ENCODE measurements around the gene PBRM1. TPM values are rescaled to one million over a fixed set of nuclear protein-coding genes. Genes with fewer than 3 reads are reported as not detected.

PBRM1 gene
- total RNA-seq, 6 experiments from 2014 or later, result 44.1 to 64.2 (median 56.0) TPM

DNA sequence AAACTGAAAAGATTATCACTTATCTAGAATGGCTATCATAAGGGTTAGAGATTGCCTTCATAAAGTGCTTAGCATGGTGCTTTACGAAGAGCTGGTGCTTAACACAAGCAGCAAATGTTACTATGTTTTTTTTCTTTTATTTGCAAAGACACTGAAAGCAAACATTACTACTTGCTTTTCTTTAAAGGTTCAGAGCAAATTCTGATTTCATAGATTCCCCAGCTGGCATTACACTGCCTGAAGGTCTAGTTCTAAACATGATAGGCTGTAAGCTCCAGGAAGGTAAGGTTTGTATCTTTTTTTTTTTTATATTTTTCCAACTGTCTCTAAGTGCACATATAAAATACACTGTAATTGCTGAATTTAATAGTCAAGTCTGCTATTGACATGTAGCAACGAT lies 77.4 kb downstream of the PBRM1 start:
- TF ChIP-seq, protein P1, sequence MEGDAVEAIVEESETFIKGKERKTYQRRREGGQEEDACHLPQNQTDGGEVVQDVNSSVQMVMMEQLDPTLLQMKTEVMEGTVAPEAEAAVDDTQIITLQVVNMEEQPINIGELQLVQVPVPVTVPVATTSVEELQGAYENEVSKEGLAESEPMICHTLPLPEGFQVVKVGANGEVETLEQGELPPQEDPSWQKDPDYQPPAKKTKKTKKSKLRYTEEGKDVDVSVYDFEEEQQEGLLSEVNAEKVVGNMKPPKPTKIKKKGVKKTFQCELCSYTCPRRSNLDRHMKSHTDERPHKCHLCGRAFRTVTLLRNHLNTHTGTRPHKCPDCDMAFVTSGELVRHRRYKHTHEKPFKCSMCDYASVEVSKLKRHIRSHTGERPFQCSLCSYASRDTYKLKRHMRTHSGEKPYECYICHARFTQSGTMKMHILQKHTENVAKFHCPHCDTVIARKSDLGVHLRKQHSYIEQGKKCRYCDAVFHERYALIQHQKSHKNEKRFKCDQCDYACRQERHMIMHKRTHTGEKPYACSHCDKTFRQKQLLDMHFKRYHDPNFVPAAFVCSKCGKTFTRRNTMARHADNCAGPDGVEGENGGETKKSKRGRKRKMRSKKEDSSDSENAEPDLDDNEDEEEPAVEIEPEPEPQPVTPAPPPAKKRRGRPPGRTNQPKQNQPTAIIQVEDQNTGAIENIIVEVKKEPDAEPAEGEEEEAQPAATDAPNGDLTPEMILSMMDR (IDR thresholded peaks at IDR 0.05), result no peak
- H3K9me3 Mint-ChIP-seq, result no peaks in the 10 kb centered on the region
- H3K27me3 Mint-ChIP-seq (ENCODE audit: insufficient read depth), result peaks cover 3% of the 10 kb centered on the region
- no peak overlapping the region for H3K27ac Mint-ChIP-seq
- DNase-seq, result no peak
- H3K4me3 Mint-ChIP-seq, result no peak overlapping the region
- H3K4me1 Mint-ChIP-seq (ENCODE audit: low read depth), result peaks cover 23% of the 10 kb centered on the region
- peaks cover 24% of the 10 kb centered on the region for H3K36me3 Mint-ChIP-seq (ENCODE audit: low read depth)

DNA sequence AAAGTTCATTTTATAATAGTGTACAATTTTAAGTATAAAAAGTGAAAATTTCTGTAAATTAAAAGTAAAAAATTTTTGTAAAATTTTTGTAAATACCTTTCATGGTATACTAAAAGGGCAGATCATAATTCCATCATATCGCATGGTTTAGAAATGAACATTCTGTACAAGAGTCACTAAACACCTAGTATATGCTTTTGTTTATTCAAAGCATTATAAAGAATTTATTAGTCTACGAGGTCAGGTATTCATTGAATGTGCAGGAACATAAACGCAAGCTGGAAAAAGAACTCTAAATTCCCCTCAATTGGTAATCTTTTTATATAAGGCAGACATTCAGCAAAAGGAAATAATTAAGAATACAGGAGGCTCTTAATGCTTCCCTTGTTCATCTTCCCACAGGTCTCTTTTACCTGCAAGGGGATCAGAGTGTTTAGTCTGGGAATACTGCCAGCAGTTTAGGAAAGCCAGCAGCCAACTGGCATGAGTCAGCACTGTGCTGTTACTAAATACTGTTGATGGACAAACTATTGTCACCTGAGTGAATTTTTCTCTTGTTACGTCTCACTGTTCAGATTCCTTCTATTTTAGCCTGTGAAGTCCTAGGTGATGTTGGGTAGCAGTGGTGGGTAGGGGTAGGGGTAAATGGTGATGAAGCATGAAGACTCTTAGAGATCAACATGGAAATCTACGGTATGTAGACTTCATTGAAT lies 79.2 kb downstream of the PBRM1 start:
- peak; percentile 17 for DNase-seq
- Mint-ChIP-seq H3K9me3 (peaks cover 6% of the 10 kb centered on the region; the same call in 1 of the 2 replicates), H3K36me3 (ENCODE audit: low read depth) (peaks cover 37% of the 10 kb centered on the region), H3K27ac (peak overlapping the region; percentile 4; the same call in 1 of the 2 replicates), H3K4me3 (no peak overlapping the region), H3K27me3 (ENCODE audit: insufficient read depth) (no peaks in the 10 kb centered on the region; the same call in none of the 2 replicates), H3K4me1 (ENCODE audit: low read depth) (peaks cover 23% of the 10 kb centered on the region)
- TF ChIP-seq, protein P1 (IDR thresholded peaks at IDR 0.05), result no peak

DNA sequence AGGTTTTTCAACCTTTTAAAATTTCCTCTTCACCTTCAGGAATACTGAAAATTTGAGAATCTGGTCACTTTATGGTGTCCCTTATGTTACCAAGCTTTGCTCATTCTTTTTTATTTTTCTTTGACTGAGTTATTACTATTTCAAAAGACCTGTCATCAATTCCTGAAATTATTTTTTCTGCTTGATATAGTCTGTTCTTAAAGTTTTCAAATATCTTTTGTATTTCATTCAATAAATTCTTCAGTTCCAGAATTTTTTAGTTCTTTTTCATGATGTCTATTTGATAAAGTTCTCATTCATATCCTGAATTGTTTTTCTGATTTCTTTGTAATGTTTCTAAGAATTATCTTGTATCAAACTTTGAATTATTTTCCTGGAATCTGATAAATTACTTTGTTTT lies 85.5 kb downstream of the PBRM1 start:
- H3K27ac Mint-ChIP-seq, result no peak overlapping the region
- TF ChIP-seq, protein P1 (IDR thresholded peaks at IDR 0.05), result no peak
- peaks cover 11% of the 10 kb centered on the region for H3K9me3 Mint-ChIP-seq
- peaks cover 57% of the 10 kb centered on the region for H3K36me3 Mint-ChIP-seq (ENCODE audit: low read depth)
- no peak overlapping the region for H3K4me3 Mint-ChIP-seq
- no peak for DNase-seq
- no peaks in the 10 kb centered on the region; the same call in none of the 2 replicates for H3K27me3 Mint-ChIP-seq (ENCODE audit: insufficient read depth)
- no peaks in the 10 kb centered on the region for H3K4me1 Mint-ChIP-seq (ENCODE audit: low read depth)

DNA sequence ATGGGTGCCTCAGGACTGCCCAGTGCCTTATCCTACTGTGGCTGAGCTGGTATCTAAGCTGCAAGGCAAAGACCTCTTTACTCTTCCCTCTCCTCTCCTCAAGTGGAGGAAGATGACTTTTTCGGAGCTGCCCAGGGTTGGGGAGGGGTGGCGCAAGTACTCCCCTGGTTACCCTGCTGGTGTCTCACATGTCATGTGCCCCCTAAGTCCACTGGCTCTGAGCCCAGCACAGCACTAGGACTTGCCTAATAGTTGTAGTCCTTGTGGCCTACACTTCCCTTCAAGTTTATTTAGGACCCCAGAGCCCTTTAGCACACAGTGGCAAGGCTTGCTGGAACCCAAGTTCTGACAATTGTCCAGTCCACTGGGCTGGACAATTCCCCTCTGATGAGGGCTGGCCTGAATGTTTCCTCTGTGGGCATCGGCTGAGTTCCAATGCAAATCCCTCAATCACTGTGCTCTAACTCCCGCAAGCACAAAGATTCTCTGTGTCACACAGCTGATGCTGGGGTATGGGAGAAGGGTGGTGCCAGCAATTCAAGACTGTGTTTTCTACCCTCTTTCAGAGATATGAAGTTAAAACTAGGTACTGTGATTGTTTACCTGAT lies 89.0 kb downstream of the PBRM1 start:
- H3K9me3 Mint-ChIP-seq, result peaks cover 5% of the 10 kb centered on the region
- DNase-seq, result no peak
- H3K4me3 Mint-ChIP-seq, result no peak overlapping the region
- no peaks in the 10 kb centered on the region; the same call in 1 of the 2 replicates for H3K27me3 Mint-ChIP-seq (ENCODE audit: insufficient read depth)
- H3K4me1 Mint-ChIP-seq (ENCODE audit: low read depth), result no peaks in the 10 kb centered on the region
- no peak overlapping the region for H3K27ac Mint-ChIP-seq
- peaks cover 49% of the 10 kb centered on the region for H3K36me3 Mint-ChIP-seq (ENCODE audit: low read depth)
- TF ChIP-seq, protein P1 (IDR thresholded peaks at IDR 0.05), result no peak

DNA sequence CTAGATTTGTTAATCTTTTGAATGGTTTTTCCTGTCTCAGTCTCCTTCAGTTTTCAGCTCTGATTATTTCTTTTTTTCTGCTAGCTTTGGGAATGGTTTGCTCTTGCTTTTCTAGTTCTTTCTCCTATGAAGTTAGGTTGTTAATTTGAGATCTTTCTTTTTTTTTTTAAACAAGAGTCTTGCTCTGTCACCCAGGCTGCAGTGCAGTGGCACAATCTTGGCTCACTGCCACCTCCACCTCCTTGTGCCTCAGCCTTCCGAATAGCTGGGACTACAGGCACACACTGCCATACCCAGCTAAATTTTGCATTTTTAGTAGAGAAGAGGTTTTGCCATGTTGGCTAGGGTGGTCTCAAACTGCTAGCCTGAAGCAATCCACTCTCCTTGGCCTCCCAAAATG lies 92.6 kb downstream of the PBRM1 start:
- TF ChIP-seq, protein P1 (IDR thresholded peaks at IDR 0.05), result no peak
- Mint-ChIP-seq H3K27ac (no peak overlapping the region), H3K27me3 (ENCODE audit: insufficient read depth) (no peaks in the 10 kb centered on the region), H3K36me3 (ENCODE audit: low read depth) (peaks cover 30% of the 10 kb centered on the region), H3K4me1 (ENCODE audit: low read depth) (no peaks in the 10 kb centered on the region), H3K4me3 (no peak overlapping the region), H3K9me3 (no peaks in the 10 kb centered on the region)
- no peak for DNase-seq
